ENCODE measurements around the gene CHURC1. TPM values are rescaled to one million over a fixed set of nuclear protein-coding genes. Genes with fewer than 3 reads are reported as not detected.

The CHURC1 gene
- total and polyA plus RNA-seq, 2 of the 8 experiments (the other 6 are each of a cell fraction or from before 2014, with no cell fraction given): 50.2 to 59.3 TPM

DNA sequence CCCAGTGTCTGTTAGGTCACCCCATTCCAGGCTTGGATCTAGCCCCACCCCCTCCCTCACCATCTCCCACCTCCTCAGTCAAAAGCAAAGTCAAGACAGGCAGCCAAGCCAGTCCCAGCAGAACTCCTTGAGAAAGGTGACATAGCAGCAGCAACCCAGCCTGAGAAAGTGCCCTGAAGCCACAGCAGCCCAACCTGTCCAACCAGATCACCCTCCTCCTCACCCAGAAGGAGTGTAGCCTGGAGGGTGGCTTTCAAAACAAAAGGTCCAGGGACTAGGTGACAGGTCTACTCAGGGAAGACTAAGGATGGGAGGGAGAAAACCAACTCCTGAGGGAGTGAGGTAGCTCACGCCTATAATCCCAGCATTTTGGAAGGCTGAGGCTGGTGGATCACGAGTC lies 52.7 kb downstream of the CHURC1 start:
- peak overlapping the region; percentile 4; the same call in 1 of the 2 replicates for H2BK5ac ChIP-seq (ENCODE audit: low read depth, low read length)
- no peak for FAIRE-seq
- no peak overlapping the region for H2AFZ ChIP-seq (ENCODE audit: low read length)
- no peaks in the 10 kb centered on the region for H3K36me3 ChIP-seq (ENCODE audit: control insufficient read depth in 2 of 4, insufficient read depth in 4 of 4, low read length in 3 of 4)
- ChIA-PET CTCF (ENCODE audit: partially characterized antibody) (interaction anchor here (0.6 to 3.0 kb wide), 4 partner anchors 14 to 1483 kb away, joined by 3 to 20 read pairs (median 6); no protein-coding TSS in a partner anchor), POLR2A (ENCODE audit: partially characterized antibody) (interaction anchor here (2.1 to 3.5 kb wide), 2 partner anchors 10 to 19 kb away, joined by 7 to 9 read pairs; no protein-coding TSS in a partner anchor)
- no peaks in the 10 kb centered on the region; the same call in 1 of the 2 replicates for H3K23me2 ChIP-seq (ENCODE audit: low read depth, low read length)
- H2AK5ac ChIP-seq (ENCODE audit: low read depth, low read length): no peak overlapping the region
- no peak overlapping the region for H3K56ac ChIP-seq (replicated peaks; ENCODE audit: insufficient read length, low read depth, low read length)
- peaks cover 0 to 25% (median 14%) of the 10 kb centered on the region in 4 experiments; a peak in 6 of 7 replicates for H3K4me1 ChIP-seq (replicated peaks in 1 of 4; ENCODE audit: control insufficient read depth in 3 of 4, insufficient read depth in 4 of 4, low read length in 3 of 4)
- H3K23ac ChIP-seq (ENCODE audit: insufficient read length): no peak overlapping the region
- no peak overlapping the region; the same call in 1 of the 2 replicates for H2BK12ac ChIP-seq (ENCODE audit: low read depth, low read length)
- 0 out of 2 replicates have a peak overlapping the region, but pooled peaks have one; percentile 49 for H2BK15ac ChIP-seq (ENCODE audit: low read length)
- WGBS, 2 experiments (ENCODE audit: extremely low coverage in 1 of 2, insufficient coverage in 1 of 2, insufficient read length in 1 of 2, insufficient replicate concordance in 2 of 2, low coverage in 1 of 2, low lambda C conversion rate in 2 of 2, missing lambda C conversion rate in 1 of 2): 94% methylated on average over 2 of the region's 2 CpGs; no CpG with 5 or more reads in 1 of the 2 experiments
- peaks cover 8% of the 10 kb centered on the region for H3K79me1 ChIP-seq (ENCODE audit: low read depth, low read length)
- peaks cover 0 to 12% (median 2%) of the 10 kb centered on the region in 4 experiments; a peak in 3 of 7 replicates for H3K27me3 ChIP-seq (replicated peaks in 1 of 4; ENCODE audit: control insufficient read depth in 3 of 4, extremely low read depth in 1 of 4, insufficient read depth in 3 of 4, low read length in 3 of 4)
- no peak for DNase-seq (ENCODE audit: low read depth in 1 of 2, low spot score in 2 of 2)
- no peak overlapping the region for H3K14ac ChIP-seq (ENCODE audit: insufficient read length)
- no peak overlapping the region for H4K91ac ChIP-seq (replicated peaks; ENCODE audit: insufficient read length, low read length)
- H3K4me2 ChIP-seq (ENCODE audit: insufficient read depth in 1 of 2, low read depth in 2 of 2, low read length in 2 of 2): no peak overlapping the region
- no peak overlapping the region for H2BK120ac ChIP-seq (replicated peaks; ENCODE audit: low read depth, low read length)
- peaks cover 0 to 2% of the 10 kb centered on the region in 2 experiments for H4K20me1 ChIP-seq (replicated peaks in 1 of 2; ENCODE audit: control insufficient read depth in 1 of 2, insufficient read depth in 2 of 2, low read length in 2 of 2)
- H2BK20ac ChIP-seq (ENCODE audit: low read length): no peak overlapping the region
- H3K18ac ChIP-seq (ENCODE audit: extremely low read depth, low read length): no peak overlapping the region
- H3K4ac ChIP-seq (replicated peaks; ENCODE audit: insufficient read length, low read depth, low read length): no peak overlapping the region
- no peak overlapping the region for H3K27ac ChIP-seq (ENCODE audit: low read depth, low read length)
- H4K5ac ChIP-seq (ENCODE audit: insufficient read length, low read depth, low read length): no peak overlapping the region
- peaks cover 0 to 12% of the 10 kb centered on the region in 2 experiments; a peak in 1 of 4 replicates for H3K79me2 ChIP-seq (ENCODE audit: control insufficient read depth in 1 of 2, insufficient read depth in 2 of 2, low read length in 2 of 2)
- H3K9me3 ChIP-seq (ENCODE audit: insufficient read depth in 2 of 2, low read depth in 1 of 2, low read length in 1 of 2): no peaks in the 10 kb centered on the region
- no peak overlapping the region for H4K8ac ChIP-seq (ENCODE audit: extremely low read depth, insufficient read depth, low read length)
- H3K9ac ChIP-seq (replicated peaks in 1 of 4; ENCODE audit: extremely low read depth in 1 of 4, low read depth in 3 of 4, low read length in 3 of 4): no peak overlapping the region
- no peak overlapping the region for H3K4me3 ChIP-seq (ENCODE audit: extremely low read depth in 1 of 4, insufficient read depth in 2 of 4, low read depth in 3 of 4, low read length in 4 of 4)
- TF ChIP-seq POU5F1 (IDR thresholded peaks at IDR 0.05; ENCODE audit: low read depth, low read length) (no peak), SRF (IDR thresholded peaks at IDR 0.05; ENCODE audit: low read depth, low read length) (no peak), KDM5A (IDR thresholded peaks at IDR 0.05; ENCODE audit: low read length) (no peak), YY1 (IDR thresholded peaks at IDR 0.05; ENCODE audit: low read depth, low read length) (no peak), TEAD4 (IDR thresholded peaks at IDR 0.05; ENCODE audit: low read depth, low read length) (no peak), EGR1 (IDR thresholded peaks at IDR 0.05; ENCODE audit: borderline replicate concordance, low read depth, low read length) (no peak), HDAC6 (IDR thresholded peaks at IDR 0.05; ENCODE audit: low read depth, low read length) (no peak), RFX5 (IDR thresholded peaks at IDR 0.05; ENCODE audit: borderline replicate concordance, low read depth, low read length) (no peak), GABPA (IDR thresholded peaks at IDR 0.05; ENCODE audit: borderline replicate concordance, insufficient read depth, low read length) (no peak)
